MM.1S (cell line): ENCODE data around the gene CHRNA10.

ENCODE experiments used
- DNase-seq: peaks from one replicate; pipeline ENCODE4 v3.0.0-alpha.2; 2015
- H2AFZ ChIP-seq: fragments of 300-600 bp; sonication (generic); 2 replicates; pipeline ENCODE4 v1.6.0; 2016; ENCODE audit warnings: antibody characterized with exemption, low read length
- H3F3A ChIP-seq: fragments of 300-600 bp; sonication (generic); 2 replicates; pipeline ENCODE4 v1.6.1; 2016; ENCODE audit warnings: mild to moderate bottlenecking, antibody characterized with exemption, low read length, moderate library complexity, mixed read lengths; ENCODE audit not compliant: insufficient read depth
- H3K27ac ChIP-seq: fragments of 300-600 bp; sonication (generic); 2 replicates; pipeline ENCODE4 v1.5.1; 2016; ENCODE audit warnings: mild to moderate bottlenecking, low read length
- H3K27me3 ChIP-seq: fragments of 300-600 bp; sonication (generic); replicated peaks from 2 replicates; pipeline ENCODE4 v1.6.0; 2016; ENCODE audit warnings: low read length; ENCODE audit not compliant: insufficient read depth
- H3K36me3 ChIP-seq: fragments of 300-600 bp; sonication (generic); replicated peaks from 2 replicates; pipeline ENCODE4 v1.6.1; 2016; ENCODE audit warnings: mild to moderate bottlenecking, low read length, mixed read lengths; ENCODE audit not compliant: insufficient read depth
- H3K4me1 ChIP-seq: fragments of 300-600 bp; sonication (generic); 2 replicates; pipeline ENCODE4 v1.6.1; 2016; ENCODE audit warnings: low read length, mixed read lengths
- H3K4me2 ChIP-seq: fragments of 300-600 bp; sonication (generic); 2 replicates; pipeline ENCODE4 v1.6.0; 2016; ENCODE audit warnings: low read depth, low read length
- H3K4me3 ChIP-seq: fragments of 300-600 bp; sonication (generic); 2 replicates; pipeline ENCODE4 v1.5.1; 2016; ENCODE audit warnings: low read length, mixed read lengths
- H3K79me2 ChIP-seq: fragments of 300-600 bp; sonication (generic); 2 replicates; pipeline ENCODE4 v1.6.1; 2016; ENCODE audit warnings: mixed run types, low read length, mixed read lengths
- H3K9ac ChIP-seq: fragments of 300-600 bp; sonication (generic); 2 replicates; pipeline ENCODE4 v1.6.1; 2016; ENCODE audit warnings: low read length, mixed read lengths
- H3K9me2 ChIP-seq: fragments of 300-600 bp; sonication (generic); replicated peaks from 2 replicates; pipeline ENCODE4 v1.6.1; 2016; ENCODE audit warnings: mild to moderate bottlenecking, low read length, mixed read lengths; ENCODE audit not compliant: insufficient read depth
- H3K9me3 ChIP-seq: fragments of 300-600 bp; sonication (generic); replicated peaks from 2 replicates; pipeline ENCODE4 v1.6.1; 2016; ENCODE audit warnings: mild to moderate bottlenecking, low read length, mixed read lengths; ENCODE audit not compliant: insufficient read depth
- H4K20me1 ChIP-seq: fragments of 300-600 bp; sonication (generic); 2 replicates; pipeline ENCODE4 v1.6.1; 2016; ENCODE audit warnings: mild to moderate bottlenecking, low read length, moderate library complexity, mixed read lengths; ENCODE audit not compliant: insufficient read depth
- EZH2 ChIP-seq: fragments of 300-600 bp; sonication (generic); optimal IDR thresholded peaks from 2 replicates; pipeline ENCODE3; 2017; ENCODE audit warnings: low read depth, mild to moderate bottlenecking, antibody characterized with exemption, low read length, mixed read lengths
- EZH2phosphoT487 ChIP-seq: fragments of 300-600 bp; sonication (generic); IDR thresholded peaks from 2 replicates; pipeline ENCODE4 v1.6.1; 2018; ENCODE audit warnings: antibody characterized with exemption, low read length
- TF ChIP-seq, protein P1 (sequence below): fragments of 300-600 bp; sonication (generic); IDR thresholded peaks from 2 replicates; pipeline ENCODE4 v1.5.1; 2016; ENCODE audit warnings: antibody characterized with exemption, low read length, mixed read lengths

Gene CHRNA10

GRCh38 chr11:3626250-3626960 lies 44.8 kb downstream of the CHRNA10 start:
- Histone ChIP-seq H3K36me3 (no peaks in the 10 kb centered on the region), H4K20me1 (no peaks in the 10 kb centered on the region), H3K27ac (no peak overlapping the region), H3K79me2 (no peaks in the 10 kb centered on the region), H3K9me3 (no peaks in the 10 kb centered on the region), H3F3A (no peaks in the 10 kb centered on the region), H3K9me2 (no peaks in the 10 kb centered on the region), H3K27me3 (no peaks in the 10 kb centered on the region), H3K4me1 (no peaks in the 10 kb centered on the region), H3K4me3 (no peak overlapping the region), H2AFZ (no peak overlapping the region), H3K4me2 (no peak overlapping the region), H3K9ac (no peak overlapping the region)
- no peak for TF ChIP-seq EZH2phosphoT487
- TF ChIP-seq, protein P1, sequence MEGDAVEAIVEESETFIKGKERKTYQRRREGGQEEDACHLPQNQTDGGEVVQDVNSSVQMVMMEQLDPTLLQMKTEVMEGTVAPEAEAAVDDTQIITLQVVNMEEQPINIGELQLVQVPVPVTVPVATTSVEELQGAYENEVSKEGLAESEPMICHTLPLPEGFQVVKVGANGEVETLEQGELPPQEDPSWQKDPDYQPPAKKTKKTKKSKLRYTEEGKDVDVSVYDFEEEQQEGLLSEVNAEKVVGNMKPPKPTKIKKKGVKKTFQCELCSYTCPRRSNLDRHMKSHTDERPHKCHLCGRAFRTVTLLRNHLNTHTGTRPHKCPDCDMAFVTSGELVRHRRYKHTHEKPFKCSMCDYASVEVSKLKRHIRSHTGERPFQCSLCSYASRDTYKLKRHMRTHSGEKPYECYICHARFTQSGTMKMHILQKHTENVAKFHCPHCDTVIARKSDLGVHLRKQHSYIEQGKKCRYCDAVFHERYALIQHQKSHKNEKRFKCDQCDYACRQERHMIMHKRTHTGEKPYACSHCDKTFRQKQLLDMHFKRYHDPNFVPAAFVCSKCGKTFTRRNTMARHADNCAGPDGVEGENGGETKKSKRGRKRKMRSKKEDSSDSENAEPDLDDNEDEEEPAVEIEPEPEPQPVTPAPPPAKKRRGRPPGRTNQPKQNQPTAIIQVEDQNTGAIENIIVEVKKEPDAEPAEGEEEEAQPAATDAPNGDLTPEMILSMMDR: no peak
- TF ChIP-seq EZH2: no peak
- DNase-seq: no peak

DNA sequence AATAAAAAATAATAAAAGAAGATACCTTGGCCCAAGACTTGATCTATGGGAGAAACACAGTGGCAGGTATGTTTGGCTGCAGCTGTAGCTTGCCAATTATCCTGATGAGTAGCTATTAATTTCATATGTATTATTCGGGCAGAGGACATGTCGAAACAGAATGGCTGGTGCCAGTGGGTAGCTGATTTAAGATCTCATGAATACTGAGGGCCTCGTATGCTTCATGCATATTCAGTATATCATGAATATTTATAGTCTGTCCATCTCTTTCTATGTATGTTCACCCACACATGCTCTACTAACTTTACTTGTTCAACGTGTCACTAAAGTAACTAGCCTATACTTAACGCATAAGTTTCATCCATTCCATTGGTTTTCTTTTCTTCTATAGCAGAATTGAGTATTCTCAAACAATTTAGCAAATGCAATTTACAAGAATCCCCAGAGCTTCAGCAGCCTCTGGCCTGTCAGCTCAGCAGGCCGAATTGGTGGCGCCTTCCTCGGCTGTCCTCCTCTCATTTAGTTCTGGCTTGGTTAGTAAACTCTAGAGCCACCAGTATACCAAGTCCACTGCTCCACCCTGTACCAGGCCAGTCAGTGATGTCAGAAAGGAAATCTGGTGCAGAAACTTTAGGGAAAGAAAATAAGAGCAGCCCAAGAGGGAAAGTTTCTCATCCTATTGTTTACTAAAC lies 47.3 kb downstream of the CHRNA10 start:
- Histone ChIP-seq H3K4me2 (no peak overlapping the region), H3K79me2 (no peaks in the 10 kb centered on the region), H3F3A (no peaks in the 10 kb centered on the region), H4K20me1 (no peaks in the 10 kb centered on the region), H3K9me3 (no peaks in the 10 kb centered on the region), H3K4me1 (no peaks in the 10 kb centered on the region), H3K27ac (no peak overlapping the region), H3K4me3 (no peak overlapping the region), H2AFZ (no peak overlapping the region), H3K9me2 (no peaks in the 10 kb centered on the region), H3K9ac (no peak overlapping the region), H3K36me3 (no peaks in the 10 kb centered on the region), H3K27me3 (no peaks in the 10 kb centered on the region)
- TF ChIP-seq, protein P1: no peak
- DNase-seq: no peak

GRCh38 chr11:3623121-3623520 lies 48.1 kb downstream of the CHRNA10 start:
- Histone ChIP-seq H3K79me2 (no peaks in the 10 kb centered on the region), H2AFZ (no peak overlapping the region), H3K9ac (no peak overlapping the region), H3F3A (no peaks in the 10 kb centered on the region), H3K4me1 (no peaks in the 10 kb centered on the region), H3K4me3 (no peak overlapping the region), H4K20me1 (no peaks in the 10 kb centered on the region), H3K36me3 (no peaks in the 10 kb centered on the region), H3K27me3 (no peaks in the 10 kb centered on the region), H3K9me2 (no peaks in the 10 kb centered on the region), H3K27ac (no peak overlapping the region), H3K9me3 (no peaks in the 10 kb centered on the region), H3K4me2 (no peak overlapping the region)
- TF ChIP-seq EZH2 (no peak), EZH2phosphoT487 (no peak)
- TF ChIP-seq, protein P1: no peak
- no peak for DNase-seq
